HepG2 (cell line): ENCODE data around the gene TIMM10. TPM values are rescaled to one million over a fixed set of nuclear protein-coding genes. Genes with fewer than 3 reads are reported as not detected.

Source experiments
- ATAC-seq: fragments of 200-7000 bp; cut with Tn5 transposase; 3 replicates; pipeline ENCODE4 v1.9.1; 2020; ENCODE audit warnings: mild to moderate bottlenecking, moderate library complexity
- BruUV-seq: library from RNA; stranded (reverse); fragments of 400-500 nt; replicated peaks from 2 replicates; lab custom pipeline; 2021; lab: Mats Ljungman, UMichigan
- CTCF ChIA-PET: fragments of 300-600 bp; formaldehyde crosslinking; extraction: SDS; loops from one replicate; lab custom pipeline; 2021; ENCODE audit warnings: low total read pairs, inconsistent platforms, low intra/inter-chr PET ratio; lab: Yijun Ruan, JAX
- POLR2A ChIA-PET: fragments of 350-600 bp; sonication (Branson Sonifier 250); formaldehyde crosslinking; loops from one replicate; lab custom pipeline; 2020; ENCODE audit warnings: antibody characterized with exemption, inconsistent platforms; lab: Yijun Ruan, JAX
- DNase-seq: peaks from one replicate; pipeline ENCODE4 v3.0.0-alpha.2; 2015; ENCODE audit warnings: low spot score
- FAIRE-seq: peaks from 3 replicates; lab custom pipeline; 2011; peaks lifted over from hg19 to GRCh38; lab: Jason Lieb, UNC
- H2AFZ ChIP-seq: one replicate; pipeline ENCODE4 v1.6.1; 2011; ENCODE audit warnings: low read length, inconsistent platforms
- H3K27ac ChIP-seq: fragments of 300-600 bp; 3 replicates; pipeline ENCODE4 v1.8.0; 2011; ENCODE audit warnings: mixed run types, mild to moderate bottlenecking, mixed read lengths, low read length, inconsistent platforms; ENCODE audit not compliant: insufficient read depth; ENCODE audit errors: extremely low read length
- H3K27me3 ChIP-seq, 2 experiments: fragments of 200-600 bp in 1 of 2; 2 replicates in 1 of 2; 3 replicates in 1 of 2; pipeline versions ENCODE4 v1.6.0 to v1.8.0; 2011; ENCODE audit warnings: low read length in 2 of 2, mild to moderate bottlenecking in 2 of 2, moderate library complexity in 2 of 2, inconsistent platforms in 1 of 2; ENCODE audit not compliant: insufficient read depth in 2 of 2, control insufficient read depth in 1 of 2
- H3K36me3 ChIP-seq, 2 experiments: fragments of 200-600 bp in 1 of 2; replicated peaks in 1 of 2; 2 replicates in 1 of 2; 3 replicates in 1 of 2; pipeline versions ENCODE4 v1.5.1 to v1.8.0; 2011; ENCODE audit warnings: low read length in 2 of 2, inconsistent platforms in 1 of 2; ENCODE audit not compliant: insufficient read depth in 2 of 2, control insufficient read depth in 1 of 2
- H3K4me1 ChIP-seq: 2 replicates; pipeline ENCODE4 v1.5.1; 2012; ENCODE audit warnings: low read length, inconsistent platforms; ENCODE audit not compliant: insufficient read depth
- H3K4me2 ChIP-seq: 2 replicates; pipeline ENCODE4 v1.6.0; 2011; ENCODE audit warnings: low read depth, low read length, inconsistent platforms
- H3K4me3 ChIP-seq, 3 experiments: fragments of 200-600 bp in 1 of 3; sonication (generic), shearing (Covaris generic) in 1 of 3; replicated peaks in 1 of 3; 2 replicates each; pipeline ENCODE4 v1.5.1; 2011 to 2016; ENCODE audit warnings: low read length in 3 of 3, inconsistent platforms in 2 of 3, low read depth in 2 of 3, mild to moderate bottlenecking in 2 of 3, control low read depth in 1 of 3, mixed read lengths in 1 of 3; ENCODE audit not compliant: insufficient read depth in 1 of 3
- H3K79me2 ChIP-seq: one replicate; pipeline ENCODE4 v1.6.1; 2011; ENCODE audit warnings: low read length, inconsistent platforms; ENCODE audit not compliant: insufficient read depth
- H3K9ac ChIP-seq: 2 replicates; pipeline ENCODE4 v1.6.0; 2011; ENCODE audit warnings: mild to moderate bottlenecking, low read depth, low read length, inconsistent platforms; ENCODE audit not compliant: insufficient read depth
- H3K9me3 ChIP-seq: 2 replicates; pipeline ENCODE4 v1.5.1; 2012; ENCODE audit warnings: mild to moderate bottlenecking, low read length
- H4K20me1 ChIP-seq: 2 replicates; pipeline ENCODE4 v1.6.0; 2011; ENCODE audit warnings: inconsistent platforms, mild to moderate bottlenecking, low read length, moderate library complexity; ENCODE audit not compliant: insufficient read depth
- AGO2 ChIP-seq: fragments of 200-400 bp; formaldehyde crosslinking; optimal IDR thresholded peaks from 2 replicates; pipeline ENCODE3; 2017; ENCODE audit warnings: mild to moderate bottlenecking, low read depth, low read length, moderate library complexity
- DDIT3 ChIP-seq: sonication (generic); formaldehyde crosslinking; IDR thresholded peaks from 2 replicates; pipeline ENCODE4 v1.4.0; 2020; ENCODE audit warnings: mild to moderate bottlenecking, missing genetic modification reagents
- E2F2 ChIP-seq: sonication (generic); formaldehyde crosslinking; IDR thresholded peaks from 2 replicates; pipeline ENCODE4 v1.4.0; 2020; ENCODE audit warnings: missing genetic modification reagents, borderline replicate concordance
- E2F5 ChIP-seq: sonication (generic); formaldehyde crosslinking; conservative IDR thresholded peaks from 2 replicates; pipeline ENCODE4 v1.4.0; 2020; ENCODE audit warnings: missing genetic modification reagents
- KMT2B ChIP-seq: IDR thresholded peaks from 2 replicates; pipeline ENCODE4 v1.6.1; 2016; ENCODE audit warnings: missing genetic modification reagents, missing compliant biosample characterization
- SNAPC4 ChIP-seq: sonication (generic); formaldehyde crosslinking; IDR thresholded peaks from 2 replicates; pipeline ENCODE4 v1.4.0; 2020; ENCODE audit warnings: mild to moderate bottlenecking, missing genetic modification reagents
- SP2 ChIP-seq: sonication (generic); formaldehyde crosslinking; IDR thresholded peaks from 2 replicates; pipeline ENCODE4 v1.5.1; 2020; ENCODE audit warnings: mild to moderate bottlenecking, missing genetic modification reagents
- ZBTB34 ChIP-seq: sonication (generic); formaldehyde crosslinking; IDR thresholded peaks from 2 replicates; pipeline ENCODE4 v1.8.0; 2022; ENCODE audit warnings: mild to moderate bottlenecking, missing genetic modification reagents
- WGBS: methylation state at CpG from one replicate; pipeline ENCODE4 v1.1.6; 2017; ENCODE audit warnings: low lambda C conversion rate; 5-methylcytosine and 5-hydroxymethylcytosine counted together
- in situ Hi-C: cut with HindIII; loops from 2 replicates; pipeline ENCODE4 v1.10.0; 2017; ENCODE audit warnings: low pct_unique_long_range_greater_than_20kb; ENCODE audit not compliant: extremely low pct_ligation_motif_present
- intact Hi-C: fragments of 100-400 bp; cut with micrococcal nuclease; formaldehyde crosslinking; loops from one replicate; pipeline ENCODE4 v1.10.0; 2022; ENCODE audit not compliant: unreplicated experiment
- polyA plus RNA-seq, 8 experiments: library from polyadenylated mRNA; depleted of rRNA in 3 of 8; stranded (reverse) in 7 of 8; unstranded in 1 of 8; fragments of >200 nt; fragmentation: Illumina TruSeq in 4 of 8; extraction: Trizol in 4 of 8; gene quantifications; 2 replicates each; pipeline versions ENCODE4 v1.2.1 to v1.2.3, GENCODE V29; 2011 to 2016; ENCODE audit warnings: low read depth in 4 of 8, missing spikeins in 1 of 8, mixed read lengths in 1 of 8; ENCODE audit not compliant: insufficient read depth in 1 of 8
- total RNA-seq, 5 experiments: library from RNA; depleted of rRNA; stranded (reverse); fragments of >200 nt; fragmentation: Illumina TruSeq; extraction: Trizol; gene quantifications; 2 replicates each; pipeline ENCODE4 v1.2.3, GENCODE V29; 2016; ENCODE audit warnings: low read depth in 1 of 5

TIMM10 gene
- total and polyA plus RNA-seq, 2 of the 13 experiments (the other 11 are each of a cell fraction or from before 2014, with no cell fraction given): 67.8 to 82.2 TPM

- Histone ChIP-seq H3K9me3 (no peaks in the 10 kb centered on the region), H3K4me3 (no peak overlapping the region), H3K27me3 (peaks cover 0 to 4% of the 10 kb centered on the region in 2 experiments; a peak in 3 of 5 replicates), H2AFZ (no peak overlapping the region), H3K4me1 (peaks cover 28% of the 10 kb centered on the region), H4K20me1 (no peaks in the 10 kb centered on the region), H3K36me3 (0 out of 5 replicates have a peak, but pooled peaks cover 0 to 7% of the 10 kb centered on the region in 2 experiments), H3K79me2 (no peaks in the 10 kb centered on the region), H3K27ac (no peak overlapping the region), H3K9ac (no peak overlapping the region), H3K4me2 (no peak overlapping the region)
- POLR2A ChIA-PET: no interaction called here
- intact Hi-C loops: no loop called here
- FAIRE-seq (no peak), ATAC-seq (no peak; the same call in 2 of the 3 replicates), DNase-seq (no peak)
- BruUV-seq: no TSS peak
- in situ Hi-C loops: no loop called here
- CTCF ChIA-PET: no interaction called here
- 58% methylated on average over 8 of the region's 13 CpGs for WGBS
- TF ChIP-seq AGO2: peak; percentile 35
- no peak for TF ChIP-seq KMT2B (CRISPR knock-in tag)
Measured at GRCh38 chr11:57545883-57546282, 15.3 kb upstream of the TIMM10 start.

- Histone ChIP-seq H3K27ac (no peak overlapping the region), H3K4me1 (peaks cover 28% of the 10 kb centered on the region), H3K36me3 (no peaks in the 10 kb centered on the region), H3K9me3 (no peaks in the 10 kb centered on the region), H4K20me1 (no peaks in the 10 kb centered on the region), H3K4me2 (no peak overlapping the region), H3K79me2 (no peaks in the 10 kb centered on the region), H3K9ac (no peak overlapping the region), H3K27me3 (peaks cover 0 to 12% of the 10 kb centered on the region in 2 experiments; a peak in 3 of 5 replicates), H2AFZ (no peak overlapping the region), H3K4me3 (no peak overlapping the region)
- BruUV-seq: no TSS peak
- 49% methylated on average over 4 of the region's 6 CpGs for WGBS
- FAIRE-seq (no peak), DNase-seq (no peak), ATAC-seq (no peak)
- CTCF ChIA-PET: no interaction called here
- in situ Hi-C loops (no loop called here), intact Hi-C loops (no loop called here)
- POLR2A ChIA-PET: no interaction called here
- TF ChIP-seq DDIT3 (CRISPR knock-in tag) (no peak), E2F5 (CRISPR knock-in tag) (no peak), ZBTB34 (CRISPR knock-in tag) (no peak), SP2 (CRISPR knock-in tag) (no peak), SNAPC4 (no peak), E2F2 (CRISPR knock-in tag) (no peak)
Measured at GRCh38 chr11:57544566-57544965, 14.0 kb upstream of the TIMM10 start.
